HUES48 (cell line): ENCODE data around the gene ATP2B2.

ENCODE experiments used
- H3K27ac ChIP-seq: one replicate; pipeline ENCODE4 v1.7.0; 2013; ENCODE audit warnings: low read depth, low read length, inconsistent platforms
- H3K27me3 ChIP-seq: 2 replicates; pipeline ENCODE4 v1.6.1; 2013; ENCODE audit warnings: mild to moderate bottlenecking, low read length; ENCODE audit not compliant: control insufficient read depth, insufficient read depth
- H3K36me3 ChIP-seq: 2 replicates; pipeline ENCODE4 v1.6.1; 2013; ENCODE audit warnings: low read length; ENCODE audit not compliant: control insufficient read depth, insufficient read depth
- H3K4me1 ChIP-seq: 2 replicates; pipeline ENCODE4 v1.6.1; 2013; ENCODE audit warnings: mild to moderate bottlenecking, low read length; ENCODE audit not compliant: control insufficient read depth, insufficient read depth
- H3K4me3 ChIP-seq: 2 replicates; pipeline ENCODE4 v1.5.1; 2013; ENCODE audit warnings: mild to moderate bottlenecking, low read depth, low read length
- H3K9ac ChIP-seq: 2 replicates; pipeline ENCODE4 v1.6.1; 2013; ENCODE audit warnings: mild to moderate bottlenecking, low read depth, low read length, moderate library complexity
- H3K9me3 ChIP-seq: 2 replicates; pipeline ENCODE4 v1.6.1; 2013; ENCODE audit warnings: low read length; ENCODE audit not compliant: control insufficient read depth, insufficient read depth

ATP2B2 gene

GRCh38 chr3:10329495-10330015 lies 175.8 kb downstream of the ATP2B2 start:
- H3K4me1 ChIP-seq: 0 out of 2 replicates have a peak, but pooled peaks cover 3% of the 10 kb centered on the region
- no peak overlapping the region for H3K9ac ChIP-seq
- no peaks in the 10 kb centered on the region for H3K9me3 ChIP-seq
- no peak overlapping the region for H3K4me3 ChIP-seq
- no peaks in the 10 kb centered on the region for H3K36me3 ChIP-seq
- H3K27ac ChIP-seq: no peak overlapping the region
- no peaks in the 10 kb centered on the region for H3K27me3 ChIP-seq

- Histone ChIP-seq H3K27me3 (no peaks in the 10 kb centered on the region), H3K4me3 (no peak overlapping the region), H3K27ac (no peak overlapping the region), H3K4me1 (no peaks in the 10 kb centered on the region), H3K36me3 (no peaks in the 10 kb centered on the region), H3K9me3 (no peaks in the 10 kb centered on the region), H3K9ac (no peak overlapping the region)
These were observed 176.8 kb downstream of the ATP2B2 start for GRCh38 chr3:10328460-10329071.

- no peaks in the 10 kb centered on the region for H3K4me1 ChIP-seq
- no peaks in the 10 kb centered on the region for H3K9me3 ChIP-seq
- H3K27ac ChIP-seq: no peak overlapping the region
- no peaks in the 10 kb centered on the region for H3K27me3 ChIP-seq
- no peaks in the 10 kb centered on the region for H3K36me3 ChIP-seq
- H3K9ac ChIP-seq: no peak overlapping the region
- no peak overlapping the region for H3K4me3 ChIP-seq
These were observed 177.8 kb downstream of the ATP2B2 start for GRCh38 chr3:10327592-10327991.

GRCh38 chr3:10322352-10322710 lies 183.1 kb downstream of the ATP2B2 start:
- Histone ChIP-seq H3K9me3 (no peaks in the 10 kb centered on the region), H3K9ac (no peak overlapping the region), H3K36me3 (peaks cover 22% of the 10 kb centered on the region), H3K27me3 (no peaks in the 10 kb centered on the region), H3K4me1 (no peaks in the 10 kb centered on the region; the same call in 1 of the 2 replicates), H3K27ac (no peak overlapping the region), H3K4me3 (no peak overlapping the region)

GRCh38 chr3:10321630-10322351 lies 183.6 kb downstream of the ATP2B2 start:
- Histone ChIP-seq H3K36me3 (peaks cover 27% of the 10 kb centered on the region), H3K27me3 (no peaks in the 10 kb centered on the region), H3K9ac (no peak overlapping the region), H3K4me1 (no peaks in the 10 kb centered on the region; the same call in 1 of the 2 replicates), H3K27ac (no peak overlapping the region), H3K4me3 (no peak overlapping the region), H3K9me3 (no peaks in the 10 kb centered on the region)

GRCh38 chr3:10320320-10320677 lies 185.1 kb downstream of the ATP2B2 start:
- Histone ChIP-seq H3K9me3 (no peaks in the 10 kb centered on the region), H3K9ac (peak overlapping the region; percentile 92), H3K27me3 (no peaks in the 10 kb centered on the region), H3K27ac (peak overlapping the region; percentile 74), H3K4me1 (no peaks in the 10 kb centered on the region; the same call in 1 of the 2 replicates), H3K36me3 (peaks cover 39% of the 10 kb centered on the region), H3K4me3 (peak overlapping the region; percentile 93)

- Histone ChIP-seq H3K9me3 (no peaks in the 10 kb centered on the region), H3K27ac (no peak overlapping the region), H3K9ac (peak overlapping the region; percentile 92), H3K27me3 (no peaks in the 10 kb centered on the region), H3K36me3 (peaks cover 43% of the 10 kb centered on the region), H3K4me3 (peak overlapping the region; percentile 93), H3K4me1 (no peaks in the 10 kb centered on the region; the same call in 1 of the 2 replicates)
These were observed 185.6 kb downstream of the ATP2B2 start for GRCh38 chr3:10319804-10320203.

GRCh38 chr3:10319251-10319650 lies 186.1 kb downstream of the ATP2B2 start:
- H3K36me3 ChIP-seq: peaks cover 49% of the 10 kb centered on the region
- H3K27me3 ChIP-seq: no peaks in the 10 kb centered on the region
- peak overlapping the region; percentile 23 for H3K4me3 ChIP-seq
- H3K9ac ChIP-seq: no peak overlapping the region
- no peaks in the 10 kb centered on the region; the same call in 1 of the 2 replicates for H3K4me1 ChIP-seq
- H3K27ac ChIP-seq: no peak overlapping the region
- H3K9me3 ChIP-seq: no peaks in the 10 kb centered on the region

- H3K9ac ChIP-seq: no peak overlapping the region
- no peaks in the 10 kb centered on the region; the same call in 1 of the 2 replicates for H3K4me1 ChIP-seq
- H3K27me3 ChIP-seq: no peaks in the 10 kb centered on the region
- no peak overlapping the region for H3K4me3 ChIP-seq
- no peaks in the 10 kb centered on the region for H3K9me3 ChIP-seq
- H3K36me3 ChIP-seq: peaks cover 62% of the 10 kb centered on the region
- no peak overlapping the region for H3K27ac ChIP-seq
These were observed 187.4 kb downstream of the ATP2B2 start for GRCh38 chr3:10317961-10318350.

GRCh38 chr3:10317311-10317960 lies 187.9 kb downstream of the ATP2B2 start:
- H3K9me3 ChIP-seq: no peaks in the 10 kb centered on the region
- no peaks in the 10 kb centered on the region; the same call in 1 of the 2 replicates for H3K4me1 ChIP-seq
- no peak overlapping the region for H3K9ac ChIP-seq
- no peaks in the 10 kb centered on the region for H3K27me3 ChIP-seq
- H3K36me3 ChIP-seq: peaks cover 67% of the 10 kb centered on the region
- H3K27ac ChIP-seq: no peak overlapping the region
- H3K4me3 ChIP-seq: no peak overlapping the region
